ENCODE results near the gene TBCCD1.

GRCh38 chr3:186511245-186511644, 55.9 kb downstream of the TBCCD1 start:
- no peak for TF ChIP-seq CTCF (IDR thresholded peaks at IDR 0.05)
- no peak for TF ChIP-seq POLR2A (IDR thresholded peaks at IDR 0.05)

Data from body of pancreas (tissue), 4 donors.